PC-3 (cell line): ENCODE data around the gene IBTK. TPM values are rescaled to one million over a fixed set of nuclear protein-coding genes. Genes with fewer than 3 reads are reported as not detected.
"Not testable (repeated sequence)": the region's sequence is repeated elsewhere in the genome, so short reads cannot be mapped to it uniquely, and the experiment has no call there.

ENCODE experiments used
- ATAC-seq: fragments of 200-7000 bp; cut with Tn5 transposase; 2 replicates; pipeline ENCODE4 v1.9.1; 2020; ENCODE audit warnings: mild to moderate bottlenecking, moderate library complexity
- BruUV-seq: library from RNA; stranded (reverse); fragments of 400-500 nt; replicated peaks from 2 replicates; lab custom pipeline; 2021; lab: Mats Ljungman, UMichigan
- CTCF ChIA-PET: fragments of 300-600 bp; sonication (Branson Sonifier 250); formaldehyde crosslinking; loops from one replicate; lab custom pipeline; 2022; ENCODE audit warnings: antibody characterized with exemption; lab: Charles Lee
- POLR2A ChIA-PET: fragments of 300-600 bp; sonication (Branson Sonifier 250); formaldehyde crosslinking; loops from one replicate; lab custom pipeline; 2022; ENCODE audit warnings: antibody characterized with exemption; ENCODE audit not compliant: unreplicated experiment; lab: Charles Lee
- DNase-seq: peaks from one replicate; pipeline ENCODE4 v3.0.0-alpha.2; 2015
- H2AFZ ChIP-seq: fragments of 300-600 bp; sonication (generic); 2 replicates; pipeline ENCODE4 v1.6.0; 2016; ENCODE audit warnings: antibody characterized with exemption, low read length
- H3F3A ChIP-seq: fragments of 300-600 bp; sonication (generic); one replicate; pipeline ENCODE4 v1.6.0; 2017; ENCODE audit warnings: antibody characterized with exemption, low read length, control low read depth, mild to moderate bottlenecking; ENCODE audit not compliant: unreplicated experiment
- H3K27ac ChIP-seq: fragments of 300-600 bp; sonication (generic); 2 replicates; pipeline ENCODE4 v1.5.1; 2016; ENCODE audit warnings: mild to moderate bottlenecking, low read length
- H3K27me3 ChIP-seq: fragments of 300-600 bp; sonication (generic); 2 replicates; pipeline ENCODE4 v1.6.1; 2016; ENCODE audit warnings: low read length, mixed read lengths
- H3K36me3 ChIP-seq: fragments of 300-600 bp; sonication (generic); 2 replicates; pipeline ENCODE4 v1.6.1; 2016; ENCODE audit warnings: low read depth, mixed run types, low read length, mixed read lengths
- H3K4me1 ChIP-seq: fragments of 300-600 bp; sonication (generic); 2 replicates; pipeline ENCODE4 v1.5.1; 2016; ENCODE audit warnings: low read length; ENCODE audit not compliant: insufficient read depth
- H3K4me2 ChIP-seq: fragments of 300-600 bp; sonication (generic); 2 replicates; pipeline ENCODE4 v1.6.0; 2016; ENCODE audit warnings: low read length
- H3K4me3 ChIP-seq: fragments of 300-600 bp; sonication (generic); 2 replicates; pipeline ENCODE4 v1.5.1; 2016; ENCODE audit warnings: mild to moderate bottlenecking, low read length, mixed read lengths
- H3K79me2 ChIP-seq: fragments of 300-600 bp; sonication (generic); 2 replicates; pipeline ENCODE4 v1.6.1; 2017; ENCODE audit warnings: low read length, mixed read lengths
- H3K9ac ChIP-seq: fragments of 300-600 bp; sonication (generic); 2 replicates; pipeline ENCODE4 v1.6.0; 2016; ENCODE audit warnings: mild to moderate bottlenecking, low read length
- H3K9me2 ChIP-seq: fragments of 300-600 bp; sonication (generic); replicated peaks from 2 replicates; pipeline ENCODE4 v1.6.1; 2016; ENCODE audit warnings: mixed run types, low read length, mixed read lengths
- H3K9me3 ChIP-seq: fragments of 300-600 bp; sonication (generic); 2 replicates; pipeline ENCODE4 v1.6.1; 2016; ENCODE audit warnings: low read length, mixed read lengths
- H4K20me1 ChIP-seq: fragments of 300-600 bp; sonication (generic); 2 replicates; pipeline ENCODE4 v1.6.1; 2016; ENCODE audit warnings: low read length, mixed read lengths
- EZH2 ChIP-seq: fragments of 300-600 bp; sonication (generic); IDR thresholded peaks from one replicate; pipeline ENCODE4 v1.6.1; 2017; ENCODE audit warnings: antibody characterized with exemption, mild to moderate bottlenecking, low read length; ENCODE audit not compliant: unreplicated experiment
- EZH2phosphoT487 ChIP-seq: fragments of 300-600 bp; sonication (generic); IDR thresholded peaks from 2 replicates; pipeline ENCODE4 v1.6.1; 2018; ENCODE audit warnings: mild to moderate bottlenecking, antibody characterized with exemption, low read length, borderline replicate concordance
- intact Hi-C: fragments of 100-400 bp; cut with micrococcal nuclease; formaldehyde crosslinking; loops from 2 replicates; pipeline ENCODE4 v1.9.0; 2023
- total RNA-seq: library from RNA; depleted of rRNA; stranded (reverse); fragments of >200 nt; gene quantifications from 2 replicates; pipeline ENCODE4 v1.2.3, GENCODE V29; 2014
- TF ChIP-seq, protein P1 (sequence below): fragments of 300-600 bp; sonication (generic); conservative IDR thresholded peaks from 2 replicates; pipeline ENCODE4 v1.5.1; 2017; ENCODE audit warnings: antibody characterized with exemption, low read depth, mild to moderate bottlenecking, low read length

IBTK gene
- total RNA-seq, 1 experiment from 2014 or later, result 17.2 TPM

- H3K4me3 ChIP-seq, result no peak overlapping the region
- H4K20me1 ChIP-seq, result no peaks in the 10 kb centered on the region
- no peaks in the 10 kb centered on the region for H3K9me2 ChIP-seq
- intact Hi-C loops, result no loop called here
- no peak overlapping the region for H3K9ac ChIP-seq
- no peaks in the 10 kb centered on the region for H3K79me2 ChIP-seq
- no peak overlapping the region for H3K4me2 ChIP-seq
- no peaks in the 10 kb centered on the region for H3F3A ChIP-seq
- no peak for TF ChIP-seq EZH2phosphoT487
- TF ChIP-seq, protein P1, sequence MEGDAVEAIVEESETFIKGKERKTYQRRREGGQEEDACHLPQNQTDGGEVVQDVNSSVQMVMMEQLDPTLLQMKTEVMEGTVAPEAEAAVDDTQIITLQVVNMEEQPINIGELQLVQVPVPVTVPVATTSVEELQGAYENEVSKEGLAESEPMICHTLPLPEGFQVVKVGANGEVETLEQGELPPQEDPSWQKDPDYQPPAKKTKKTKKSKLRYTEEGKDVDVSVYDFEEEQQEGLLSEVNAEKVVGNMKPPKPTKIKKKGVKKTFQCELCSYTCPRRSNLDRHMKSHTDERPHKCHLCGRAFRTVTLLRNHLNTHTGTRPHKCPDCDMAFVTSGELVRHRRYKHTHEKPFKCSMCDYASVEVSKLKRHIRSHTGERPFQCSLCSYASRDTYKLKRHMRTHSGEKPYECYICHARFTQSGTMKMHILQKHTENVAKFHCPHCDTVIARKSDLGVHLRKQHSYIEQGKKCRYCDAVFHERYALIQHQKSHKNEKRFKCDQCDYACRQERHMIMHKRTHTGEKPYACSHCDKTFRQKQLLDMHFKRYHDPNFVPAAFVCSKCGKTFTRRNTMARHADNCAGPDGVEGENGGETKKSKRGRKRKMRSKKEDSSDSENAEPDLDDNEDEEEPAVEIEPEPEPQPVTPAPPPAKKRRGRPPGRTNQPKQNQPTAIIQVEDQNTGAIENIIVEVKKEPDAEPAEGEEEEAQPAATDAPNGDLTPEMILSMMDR, result no peak
- no peak for TF ChIP-seq EZH2
- no peaks in the 10 kb centered on the region for H3K36me3 ChIP-seq
- POLR2A ChIA-PET, result no interaction called here
- no peaks in the 10 kb centered on the region for H3K9me3 ChIP-seq
- no peak overlapping the region for H3K27ac ChIP-seq
- no peak for DNase-seq
- BruUV-seq, result no TSS peak
- H2AFZ ChIP-seq, result no peak overlapping the region
- ATAC-seq, result no peak
- CTCF ChIA-PET, result no interaction called here
- H3K4me1 ChIP-seq, result no peaks in the 10 kb centered on the region
- H3K27me3 ChIP-seq, result no peaks in the 10 kb centered on the region
Observed at GRCh38 chr6:82160255-82160990, 87.1 kb downstream of the IBTK start.

DNA sequence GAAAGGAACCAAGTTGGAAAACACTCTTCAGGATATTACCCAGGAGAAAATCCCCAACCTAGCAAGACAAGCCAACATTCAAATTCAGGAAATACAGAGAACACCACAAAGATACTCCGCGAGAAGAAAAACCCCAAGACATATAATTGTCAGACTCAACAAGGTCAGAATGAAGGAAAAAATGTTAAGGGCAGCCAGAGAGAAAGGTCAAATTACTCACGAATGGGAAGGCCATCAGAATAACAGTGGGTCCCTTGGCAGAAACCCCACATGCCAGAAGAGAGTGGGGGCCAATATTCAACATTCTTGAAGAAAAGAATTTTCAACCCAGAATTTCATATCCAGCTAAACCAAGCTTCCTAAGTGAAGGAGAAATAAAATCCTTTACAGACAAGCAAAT is 94.8 kb downstream of the IBTK start:
- H3K9ac ChIP-seq, ATAC-seq, intact Hi-C loops, POLR2A ChIA-PET, H3K79me2 ChIP-seq, H3K4me3 ChIP-seq, H3K4me1 ChIP-seq, H3F3A ChIP-seq, H3K9me3 ChIP-seq, H3K9me2 ChIP-seq, H3K27ac ChIP-seq, H2AFZ ChIP-seq, CTCF ChIA-PET, H3K36me3 ChIP-seq, H4K20me1 ChIP-seq, H3K27me3 ChIP-seq, DNase-seq, H3K4me2 ChIP-seq, BruUV-seq: not testable (repeated sequence)

DNA sequence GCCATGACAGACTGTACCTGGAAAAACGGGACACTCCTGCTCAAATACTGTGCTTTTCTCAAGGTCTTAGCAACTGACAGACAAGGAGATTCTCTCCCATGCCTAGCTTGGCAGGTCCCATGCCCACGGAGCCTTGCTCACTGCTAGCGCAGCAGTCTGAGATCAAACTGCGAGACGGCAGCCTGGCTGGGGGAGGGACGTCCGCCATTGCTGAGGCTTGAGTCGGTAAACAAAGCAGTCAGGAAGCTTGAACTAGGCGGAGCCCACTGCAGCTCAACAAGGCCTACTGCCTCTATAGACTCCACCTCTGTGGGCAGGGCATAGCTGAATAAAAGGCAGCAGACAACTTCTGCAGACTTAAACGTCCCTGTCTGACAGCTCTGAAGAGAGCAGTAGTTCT is 96.4 kb downstream of the IBTK start:
- H3F3A ChIP-seq, H3K4me1 ChIP-seq, H3K9me2 ChIP-seq, H3K27ac ChIP-seq, intact Hi-C loops, H2AFZ ChIP-seq, ATAC-seq, H3K27me3 ChIP-seq, H3K9me3 ChIP-seq, H4K20me1 ChIP-seq, BruUV-seq, H3K79me2 ChIP-seq, H3K4me2 ChIP-seq, H3K9ac ChIP-seq, DNase-seq, CTCF ChIA-PET, POLR2A ChIA-PET, H3K36me3 ChIP-seq, H3K4me3 ChIP-seq: not testable (repeated sequence)
